Activated T-cell treated with anti-CD3 and anti-CD28 coated beads, Interleukin-2, amount 50 U/mL, for 4 hours (primary cell): ENCODE results near the gene LRCH3. TPM values are rescaled to one million over a fixed set of nuclear protein-coding genes. Genes with fewer than 3 reads are reported as not detected.
A peak's percentile ranks its signal among the peaks of the same experiment; 100 is the strongest.
"Not testable (repeated sequence)": the region's sequence is repeated elsewhere in the genome, so short reads cannot be mapped to it uniquely, and the experiment has no call there.

Source experiments
- ATAC-seq, 2 donors: fragments of 200-7000 bp; cut with Tn5 transposase; one replicate each; pipeline ENCODE4 v1.10.0; 2021
- DNase-seq: peaks from one replicate; pipeline ENCODE4 v3.0.0-alpha.2; 2020
- H3K27me3 Mint-ChIP-seq: one replicate; pipeline ENCODE4 v1.8.0; 2021; ENCODE audit warnings: low read depth, mixed read lengths
- H3K36me3 Mint-ChIP-seq: one replicate; pipeline ENCODE4 v1.8.0; 2022; ENCODE audit warnings: mixed read lengths; ENCODE audit not compliant: insufficient read depth
- H3K4me1 Mint-ChIP-seq: one replicate; pipeline ENCODE4 v1.8.0; 2021; ENCODE audit warnings: low read depth, mixed read lengths
- H3K4me3 Mint-ChIP-seq: one replicate; pipeline ENCODE4 v1.8.0; 2021; ENCODE audit warnings: mild to moderate bottlenecking, moderate library complexity, mixed read lengths
- H3K9me3 Mint-ChIP-seq: one replicate; pipeline ENCODE4 v1.8.0; 2021; ENCODE audit warnings: mixed read lengths
- total RNA-seq, 3 donors: library from RNA; stranded (reverse); gene quantifications; one replicate each; pipeline ENCODE4 v1.2.1, GENCODE V29; 2021

The LRCH3 gene
- total RNA-seq, 3 donors from 2014 or later: 33.7 to 43.9 (median 38.5) TPM

DNA sequence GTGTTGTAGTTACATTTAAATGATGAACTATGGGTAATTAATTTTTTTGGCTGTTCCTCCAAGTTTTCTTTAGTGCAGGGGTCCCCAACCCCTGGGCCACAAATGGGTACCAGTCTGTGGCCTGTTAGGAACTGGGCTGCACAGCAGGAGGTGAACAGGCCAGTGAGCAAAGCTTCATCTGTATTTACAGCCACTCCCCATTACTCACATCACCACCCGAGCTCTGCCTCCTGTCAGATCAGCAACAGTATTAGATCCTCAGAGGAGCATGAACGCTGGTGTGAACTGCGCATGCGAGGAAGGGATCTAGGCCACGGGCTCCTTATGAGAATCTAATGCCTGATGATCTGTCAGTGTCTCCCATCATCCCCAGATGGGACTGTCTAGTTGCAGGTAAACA, 83.0 kb downstream of the LRCH3 start:
- Mint-ChIP-seq H3K9me3 (no peaks in the 10 kb centered on the region), H3K4me3 (no peak overlapping the region), H3K36me3 (peaks cover 37% of the 10 kb centered on the region)

GRCh38 chr3:197874653-197875052, 83.6 kb downstream of the LRCH3 start:
- Mint-ChIP-seq H3K9me3 (no peaks in the 10 kb centered on the region), H3K27me3 (no peaks in the 10 kb centered on the region), H3K4me1 (peaks cover 8% of the 10 kb centered on the region), H3K4me3 (no peak overlapping the region), H3K36me3 (peaks cover 37% of the 10 kb centered on the region)
- DNase-seq: no peak
- no peak for ATAC-seq

More for the DNA sequence above, 83.0 kb downstream of the LRCH3 start:
- Mint-ChIP-seq H3K4me1 (peaks cover 8% of the 10 kb centered on the region), H3K27me3 (no peaks in the 10 kb centered on the region)
- ATAC-seq (no peak), DNase-seq (no peak)

- H3K4me3 Mint-ChIP-seq: no peak overlapping the region
- no peak for ATAC-seq
These were observed 86.8 kb downstream of the LRCH3 start for GRCh38 chr3:197877902-197878301.

GRCh38 chr3:197878427-197878826, 87.4 kb downstream of the LRCH3 start:
- no peaks in the 10 kb centered on the region for H3K9me3 Mint-ChIP-seq
- H3K27me3 Mint-ChIP-seq: no peaks in the 10 kb centered on the region
- peak overlapping the region; percentile 33 for H3K4me3 Mint-ChIP-seq
- peaks cover 13% of the 10 kb centered on the region for H3K4me1 Mint-ChIP-seq
- ATAC-seq (peak; percentile 88 to 92), DNase-seq (peak; percentile 14)
- peaks cover 33% of the 10 kb centered on the region for H3K36me3 Mint-ChIP-seq

More at GRCh38 chr3:197877902-197878301, 86.8 kb downstream of the LRCH3 start:
- peaks cover 35% of the 10 kb centered on the region for H3K36me3 Mint-ChIP-seq
- no peaks in the 10 kb centered on the region for H3K9me3 Mint-ChIP-seq
- H3K4me1 Mint-ChIP-seq: peaks cover 13% of the 10 kb centered on the region
- H3K27me3 Mint-ChIP-seq: no peaks in the 10 kb centered on the region
- no peak for DNase-seq

DNA sequence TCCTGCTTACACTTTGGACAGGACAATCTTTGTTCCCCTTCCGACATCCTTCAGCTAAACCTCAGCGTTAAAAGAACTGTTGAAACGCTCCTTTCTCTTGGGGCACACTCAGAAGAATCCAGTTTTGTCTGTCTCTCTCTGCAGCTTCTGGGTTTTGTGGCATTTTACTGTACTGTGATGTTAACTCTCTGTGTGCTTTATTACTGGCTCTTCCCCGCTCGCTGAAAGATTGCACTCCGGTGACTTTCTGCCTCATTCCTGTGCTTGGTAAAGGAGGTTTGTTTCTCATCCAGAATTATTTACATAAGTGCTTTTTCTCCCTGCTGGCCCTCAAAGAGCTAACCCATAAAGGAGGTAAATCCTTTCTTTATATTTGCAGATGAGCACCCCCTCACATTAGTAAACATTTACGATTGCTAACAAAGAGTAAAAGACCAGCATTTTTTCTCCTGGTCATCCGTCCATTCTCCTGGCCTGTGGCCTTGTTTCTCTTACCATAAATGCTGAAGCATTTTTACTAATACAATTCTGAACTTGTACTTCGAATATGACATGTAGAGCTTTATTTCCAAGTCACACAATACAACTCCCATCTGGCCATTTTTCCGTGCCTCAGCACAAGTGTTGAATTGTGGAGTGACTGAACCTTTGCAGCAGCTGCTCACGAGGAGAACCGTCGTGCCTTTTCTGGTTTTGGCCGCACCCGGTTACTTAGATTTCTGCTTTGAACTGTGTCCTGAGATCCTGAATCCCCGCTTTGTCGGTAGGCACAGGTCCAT, 89.6 kb downstream of the LRCH3 start:
- H3K36me3 Mint-ChIP-seq: peaks cover 38% of the 10 kb centered on the region
- H3K4me1 Mint-ChIP-seq: peaks cover 13% of the 10 kb centered on the region
- ATAC-seq (no peak), DNase-seq (no peak)
- no peaks in the 10 kb centered on the region for H3K27me3 Mint-ChIP-seq
- no peaks in the 10 kb centered on the region for H3K9me3 Mint-ChIP-seq
- H3K4me3 Mint-ChIP-seq: no peak overlapping the region

DNA sequence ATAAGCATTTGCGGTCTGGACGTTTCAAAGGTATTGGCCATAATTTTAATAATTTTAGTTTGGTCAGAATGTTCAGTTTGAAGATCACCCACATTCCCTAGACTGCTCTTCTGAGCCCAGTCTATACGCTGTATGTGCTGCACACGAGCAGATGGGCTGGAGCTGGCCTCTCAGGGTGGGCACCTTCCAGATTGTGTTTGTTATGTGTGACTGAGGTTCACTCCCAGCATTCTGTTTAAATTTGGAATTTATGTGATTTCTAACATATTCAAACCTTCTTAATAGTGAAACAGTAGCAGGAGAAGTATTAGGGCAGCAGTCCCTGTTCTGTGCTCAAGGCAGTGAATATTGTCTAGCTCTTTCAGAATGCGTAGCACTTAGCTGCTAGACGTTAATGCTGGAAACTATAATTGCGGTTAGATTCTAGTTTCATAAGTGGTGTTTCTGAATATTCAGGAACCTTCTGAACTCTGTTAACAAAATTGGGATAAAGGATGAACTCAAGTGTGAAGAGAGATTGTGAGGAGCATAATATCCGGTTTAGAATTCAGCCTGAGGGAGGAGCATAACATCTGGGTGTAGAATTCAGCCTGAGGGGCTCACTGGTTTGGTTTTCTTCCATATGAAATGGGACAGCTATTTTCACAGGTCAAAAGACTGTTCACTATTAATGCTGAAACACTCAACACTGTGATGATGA, 90.4 kb downstream of the LRCH3 start:
- H3K4me1 Mint-ChIP-seq: peaks cover 13% of the 10 kb centered on the region
- no peak for ATAC-seq
- H3K36me3 Mint-ChIP-seq: peaks cover 41% of the 10 kb centered on the region
- no peak overlapping the region for H3K4me3 Mint-ChIP-seq
- H3K9me3 Mint-ChIP-seq: no peaks in the 10 kb centered on the region
- H3K27me3 Mint-ChIP-seq: no peaks in the 10 kb centered on the region
- DNase-seq: no peak

GRCh38 chr3:197881970-197882338, 90.9 kb downstream of the LRCH3 start:
- H3K27me3 Mint-ChIP-seq: no peaks in the 10 kb centered on the region
- ATAC-seq: no peak
- H3K36me3 Mint-ChIP-seq: peaks cover 41% of the 10 kb centered on the region
- H3K9me3 Mint-ChIP-seq: no peaks in the 10 kb centered on the region
- peaks cover 13% of the 10 kb centered on the region for H3K4me1 Mint-ChIP-seq
- H3K4me3 Mint-ChIP-seq: no peak overlapping the region
- DNase-seq: no peak

- Mint-ChIP-seq H3K4me3 (no peak overlapping the region), H3K36me3 (peaks cover 41% of the 10 kb centered on the region), H3K9me3 (no peaks in the 10 kb centered on the region)
These were observed 91.5 kb downstream of the LRCH3 start for GRCh38 chr3:197882586-197882985.

GRCh38 chr3:197883541-197883940, 92.5 kb downstream of the LRCH3 start:
- no peak for ATAC-seq

More at GRCh38 chr3:197882586-197882985, 91.5 kb downstream of the LRCH3 start:
- H3K4me1 Mint-ChIP-seq: peaks cover 13% of the 10 kb centered on the region
- no peaks in the 10 kb centered on the region for H3K27me3 Mint-ChIP-seq
- DNase-seq (no peak), ATAC-seq (no peak)

GRCh38 chr3:197884330-197884729, 93.3 kb downstream of the LRCH3 start:
- not testable (repeated sequence) for H3K4me1 Mint-ChIP-seq, H3K4me3 Mint-ChIP-seq, DNase-seq, ATAC-seq, H3K9me3 Mint-ChIP-seq, H3K27me3 Mint-ChIP-seq
- peaks cover 33% of the 10 kb centered on the region for H3K36me3 Mint-ChIP-seq

More at GRCh38 chr3:197883541-197883940, 92.5 kb downstream of the LRCH3 start:
- Mint-ChIP-seq H3K9me3 (no peaks in the 10 kb centered on the region), H3K36me3 (peaks cover 35% of the 10 kb centered on the region), H3K27me3 (no peaks in the 10 kb centered on the region), H3K4me3 (no peak overlapping the region), H3K4me1 (peaks cover 9% of the 10 kb centered on the region)
- DNase-seq: no peak

DNA sequence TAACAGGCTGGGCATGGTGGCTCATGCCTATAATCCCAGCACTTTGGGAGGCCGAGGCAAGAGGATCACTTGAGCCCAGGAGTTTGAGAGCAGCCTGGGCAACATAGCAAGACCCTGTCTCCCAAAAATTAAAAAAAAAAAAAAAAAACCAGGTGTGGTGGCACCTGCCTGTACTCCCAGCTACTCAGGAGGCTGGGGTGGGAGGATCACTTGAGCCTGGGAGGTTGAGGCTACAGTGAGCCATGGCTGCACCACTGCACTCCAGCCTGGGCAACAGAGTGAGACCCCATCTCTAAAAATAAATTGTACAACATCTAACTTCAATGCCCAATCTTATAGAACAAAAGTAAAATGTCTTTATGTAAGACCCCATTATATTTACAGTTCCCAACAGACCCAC, 95.0 kb downstream of the LRCH3 start:
- H3K4me3 Mint-ChIP-seq, H3K27me3 Mint-ChIP-seq, H3K9me3 Mint-ChIP-seq, ATAC-seq, DNase-seq, H3K4me1 Mint-ChIP-seq: not testable (repeated sequence)
- H3K36me3 Mint-ChIP-seq: peaks cover 26% of the 10 kb centered on the region

DNA sequence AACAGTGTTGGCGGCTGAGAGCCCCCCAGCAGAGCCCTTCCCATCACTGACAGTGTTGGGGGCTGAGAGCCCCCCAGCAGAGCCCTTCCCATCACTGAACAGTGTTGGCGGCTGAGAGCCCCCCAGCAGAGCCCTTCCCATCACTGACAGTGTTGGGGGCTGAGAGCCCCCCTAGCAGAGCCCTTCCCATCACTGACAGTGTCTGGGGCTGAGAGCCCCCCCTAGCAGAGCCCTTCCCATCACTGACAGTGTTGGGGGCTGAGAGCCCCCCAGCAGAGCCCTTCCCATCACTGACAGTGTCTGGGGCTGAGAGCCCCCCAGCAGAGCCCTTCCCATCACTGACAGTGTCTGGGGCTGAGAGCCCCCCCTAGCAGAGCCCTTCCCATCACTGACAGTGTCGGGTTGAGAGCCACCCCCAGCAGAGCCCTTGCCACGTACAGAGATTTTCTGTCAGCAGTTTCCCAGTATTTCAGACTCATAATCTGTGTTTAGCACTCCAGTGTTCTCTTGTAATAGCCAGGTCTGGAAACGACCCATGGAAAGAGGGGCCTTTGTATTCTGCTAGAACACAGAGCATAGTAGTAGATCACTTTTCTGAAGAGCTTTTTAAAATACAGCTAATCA, 96.5 kb downstream of the LRCH3 start:
- not testable (repeated sequence) for ATAC-seq, H3K9me3 Mint-ChIP-seq, H3K4me1 Mint-ChIP-seq, H3K27me3 Mint-ChIP-seq, DNase-seq, H3K4me3 Mint-ChIP-seq
- H3K36me3 Mint-ChIP-seq: peaks cover 21% of the 10 kb centered on the region

DNA sequence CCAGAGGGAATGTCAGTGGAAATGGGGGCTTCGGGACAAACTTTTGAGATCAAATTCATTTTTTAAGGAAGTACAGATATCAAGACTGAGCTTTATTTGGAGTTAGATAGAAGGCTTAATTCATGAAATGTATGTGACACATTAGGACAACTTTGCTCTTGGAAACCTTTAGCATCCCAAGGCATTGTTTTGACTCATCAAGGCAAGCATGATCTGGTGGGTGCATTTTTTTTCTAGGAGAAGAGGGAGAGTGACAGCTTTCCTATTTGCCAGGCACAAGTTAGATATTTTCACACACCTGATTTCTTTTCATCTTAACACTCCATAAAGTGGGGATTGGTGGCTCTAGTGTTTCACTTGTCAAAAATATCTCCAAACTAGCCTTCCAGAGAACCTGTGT, 97.5 kb downstream of the LRCH3 start:
- H3K27me3 Mint-ChIP-seq: no peaks in the 10 kb centered on the region
- H3K36me3 Mint-ChIP-seq: peaks cover 17% of the 10 kb centered on the region
- H3K9me3 Mint-ChIP-seq: no peaks in the 10 kb centered on the region
- no peak overlapping the region for H3K4me3 Mint-ChIP-seq
- DNase-seq: no peak
- ATAC-seq: no peak
- H3K4me1 Mint-ChIP-seq: no peaks in the 10 kb centered on the region

GRCh38 chr3:197889204-197889930, 98.3 kb downstream of the LRCH3 start:
- ATAC-seq (peak; percentile 23 to 65), DNase-seq (no peak)
- H3K4me1 Mint-ChIP-seq: no peaks in the 10 kb centered on the region
- no peaks in the 10 kb centered on the region for H3K9me3 Mint-ChIP-seq
- peaks cover 12% of the 10 kb centered on the region for H3K36me3 Mint-ChIP-seq
- no peak overlapping the region for H3K4me3 Mint-ChIP-seq
- H3K27me3 Mint-ChIP-seq: no peaks in the 10 kb centered on the region
